HCT116 (cell line): ENCODE results near the gene SLC12A7.

ENCODE experiments used
- ATF3 ChIP-seq: IDR thresholded peaks from 2 replicates; pipeline ENCODE4 v1.6.1; 2012
- CTCF ChIP-seq, 3 experiments: fragments of 200-600 bp in 1 of 3; sonication (generic) in 1 of 3; IDR thresholded peaks in 2 of 3; conservative IDR thresholded peaks in 1 of 3; 2 replicates each; pipeline ENCODE4 v1.5.1; 2012 to 2017; ENCODE audit warnings: low read depth in 2 of 3, low read length in 2 of 3, antibody characterized with exemption in 1 of 3, borderline replicate concordance in 1 of 3, control low read depth in 1 of 3, mild to moderate bottlenecking in 1 of 3, mixed read lengths in 1 of 3, mixed run types in 1 of 3, moderate library complexity in 1 of 3; ENCODE audit not compliant: insufficient read depth in 1 of 3
- EZH2 ChIP-seq: fragments of 200-600 bp; sonication (generic); IDR thresholded peaks from 2 replicates; pipeline ENCODE4 v1.6.1; 2017; ENCODE audit warnings: antibody characterized with exemption, mixed run types
- MAX ChIP-seq: IDR thresholded peaks from 2 replicates; pipeline ENCODE4 v1.6.1; 2012
- POLR2AphosphoS5 ChIP-seq: IDR thresholded peaks from 2 replicates; pipeline ENCODE4 v1.6.1; 2011; ENCODE audit warnings: mild to moderate bottlenecking, low read depth, low read length, moderate library complexity

GRCh38 chr5:1020452-1020961 is 91.4 kb downstream of the SLC12A7 start:
- TF ChIP-seq MAX (no peak), CTCF (IDR thresholded peaks at IDR 0.05 in 2 of 3, conservative IDR thresholded peaks at IDR 0.05 in 1 of 3; ENCODE audit: borderline replicate concordance in 1 of 3, insufficient read depth in 1 of 3, low read depth in 2 of 3, low read length in 2 of 3) (no peak), POLR2AphosphoS5 (no peak), EZH2 (no peak), ATF3 (no peak)
